NK-92 (cell line): Measurements from ENCODE around the gene ASPHD1.
"Not testable (repeated sequence)": the region's sequence is repeated elsewhere in the genome, so short reads cannot be mapped to it uniquely, and the experiment has no call there.

ENCODE experiments used
- DNase-seq: peaks from one replicate; lab custom pipeline; 2025; ENCODE audit not compliant: unreplicated experiment; lab: John Stamatoyannopoulos, UW

Gene ASPHD1, protein sequence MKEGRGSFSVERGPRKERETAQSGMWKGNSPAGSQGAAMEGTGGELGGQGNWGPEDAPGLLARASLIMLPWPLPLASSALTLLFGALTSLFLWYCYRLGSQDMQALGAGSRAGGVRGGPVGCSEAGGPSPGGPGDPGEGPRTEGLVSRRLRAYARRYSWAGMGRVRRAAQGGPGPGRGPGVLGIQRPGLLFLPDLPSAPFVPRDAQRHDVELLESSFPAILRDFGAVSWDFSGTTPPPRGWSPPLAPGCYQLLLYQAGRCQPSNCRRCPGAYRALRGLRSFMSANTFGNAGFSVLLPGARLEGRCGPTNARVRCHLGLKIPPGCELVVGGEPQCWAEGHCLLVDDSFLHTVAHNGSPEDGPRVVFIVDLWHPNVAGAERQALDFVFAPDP

DNA sequence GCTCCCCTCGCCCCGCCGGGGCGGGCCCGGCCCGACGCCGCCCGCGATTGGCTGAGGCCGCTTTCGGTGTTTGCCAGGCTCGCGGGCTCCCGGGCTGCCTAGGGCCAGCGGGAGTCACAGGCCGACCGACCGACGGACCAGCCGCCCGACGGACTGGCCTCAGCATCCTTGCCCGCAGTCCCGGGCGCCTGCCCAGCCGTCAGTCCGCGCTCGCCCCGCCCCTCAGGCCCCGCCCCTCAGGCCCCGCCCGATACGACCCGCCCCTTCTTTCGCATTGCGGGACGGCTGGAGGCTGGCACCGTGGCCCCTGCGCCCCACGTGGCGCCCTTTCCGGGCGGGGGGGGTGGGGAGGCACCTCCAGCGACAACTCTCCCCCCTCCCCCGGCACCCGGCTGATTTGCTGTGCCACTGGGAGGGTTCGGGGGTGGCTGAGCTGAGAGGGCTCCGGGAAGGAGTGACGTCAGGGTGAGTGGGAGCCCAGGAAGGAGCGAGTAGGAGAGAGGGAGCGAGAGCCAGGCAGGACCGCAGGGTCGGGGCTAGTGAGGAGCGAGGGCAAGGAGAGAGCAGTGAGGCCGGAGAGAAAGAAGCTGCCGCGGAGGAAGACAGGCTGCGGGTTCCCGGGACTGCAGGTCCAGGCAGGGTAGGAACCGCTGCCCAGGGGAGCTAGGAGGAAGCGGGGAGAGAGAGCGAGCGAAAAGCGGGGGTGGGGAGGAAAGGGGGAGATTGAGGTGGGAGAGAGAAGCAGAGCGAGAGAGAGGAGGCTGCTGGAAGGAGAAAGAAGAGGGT, at the start of gene ASPHD1:
ASPHD1 (plus strand) TSS at position 387 of the 786 bp plus-strand sequence. CDS start 484 bp downstream, outside the sequence.
- no peak for DNase-seq

DNA sequence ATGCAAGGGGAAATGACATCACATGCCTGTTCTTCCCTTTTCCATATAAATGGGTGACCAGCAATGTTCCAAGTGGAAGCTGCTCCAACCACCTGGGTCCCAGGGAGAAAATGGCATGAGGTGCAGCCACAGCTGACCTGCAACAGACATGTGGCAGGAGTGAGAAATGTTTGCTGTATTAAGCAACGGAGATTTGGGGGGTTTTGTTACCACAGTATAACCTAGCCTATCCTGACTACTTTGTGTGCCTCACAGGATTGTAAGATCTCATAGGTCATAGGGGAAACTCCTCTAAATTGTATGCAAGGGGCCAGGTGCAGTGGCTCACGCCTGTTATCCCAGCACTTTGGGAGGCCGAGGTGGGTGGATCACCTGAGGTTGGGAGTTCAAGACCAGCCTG, 49.3 kb upstream of the ASPHD1 start:
- DNase-seq, result no peak

DNA sequence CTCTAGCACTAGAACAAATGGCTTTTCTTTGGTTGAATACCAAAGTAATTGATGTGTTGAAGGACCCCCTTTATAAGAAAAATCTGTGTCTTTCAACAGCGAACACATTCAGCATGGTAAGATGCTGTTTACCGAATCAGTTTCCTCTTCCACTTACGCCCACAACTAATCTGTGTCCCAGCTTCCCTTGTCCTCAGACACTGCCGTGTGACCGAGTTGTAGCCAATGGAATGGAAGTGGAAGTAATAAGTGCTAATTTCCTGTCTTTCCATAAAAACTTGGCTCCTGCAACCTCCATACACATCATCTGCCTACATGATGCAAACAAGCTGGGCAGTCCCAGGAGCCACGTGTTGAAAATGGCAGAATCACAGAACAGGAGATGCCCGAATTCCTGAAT, 47.6 kb upstream of the ASPHD1 start:
- DNase-seq, result no peak

DNA sequence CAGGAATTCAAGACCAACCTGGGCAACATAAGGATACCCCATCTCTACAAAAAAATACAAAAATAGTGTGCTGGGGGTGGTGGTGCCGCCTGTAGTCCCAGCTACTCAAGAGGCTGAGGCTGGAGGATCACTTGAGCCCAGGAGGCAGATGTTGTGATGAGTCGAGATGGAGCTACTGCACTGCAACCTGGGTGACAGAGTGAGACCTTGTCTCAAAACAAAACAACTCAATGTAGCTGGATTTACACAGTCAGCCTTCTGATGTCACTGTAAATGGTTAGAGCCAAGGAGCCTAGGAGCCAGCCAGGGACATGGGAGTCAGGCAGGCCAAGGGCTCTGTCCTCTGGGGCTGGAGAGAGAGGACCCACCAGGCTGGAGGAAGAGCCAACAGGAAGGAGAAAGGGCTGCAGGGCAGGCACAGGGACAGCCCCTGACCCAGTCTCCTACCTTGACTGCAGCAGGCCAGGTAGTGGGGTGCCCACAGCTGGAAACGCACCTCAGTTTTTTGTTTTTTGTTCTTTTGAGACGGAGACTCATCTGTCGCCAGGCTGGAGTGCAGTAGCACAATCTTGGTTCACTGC, 45.7 kb upstream of the ASPHD1 start:
- no peak for DNase-seq

DNA sequence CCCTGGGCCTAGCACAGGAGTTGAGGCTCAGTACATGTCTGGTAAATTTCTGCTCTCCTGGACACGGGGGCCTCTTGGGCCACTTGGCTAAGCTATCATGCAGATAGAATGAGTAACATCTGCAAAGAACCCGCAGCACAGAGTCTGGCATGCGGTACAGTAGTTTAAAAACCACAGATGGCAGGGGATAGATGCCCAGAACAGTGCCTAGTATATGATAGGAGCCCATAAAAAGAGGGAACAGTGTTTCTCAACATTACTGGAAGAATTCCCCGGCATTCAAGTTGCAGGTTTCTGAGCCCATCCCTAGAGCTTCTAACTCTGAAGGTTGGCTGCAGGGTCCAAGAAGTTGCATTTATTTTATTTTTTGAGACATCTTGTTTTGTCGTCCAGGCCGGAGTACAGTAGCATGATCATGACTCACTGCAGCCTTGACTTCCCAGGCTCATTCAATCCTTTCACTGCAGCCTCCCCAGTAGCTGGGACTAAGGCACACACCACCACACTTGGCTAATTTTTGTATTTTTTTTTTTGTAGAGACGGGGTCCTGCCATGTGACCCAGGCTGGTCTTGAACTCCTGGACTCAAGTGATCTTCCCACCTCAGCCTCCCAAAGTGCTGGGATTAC, 43.0 kb upstream of the ASPHD1 start:
- no peak for DNase-seq

DNA sequence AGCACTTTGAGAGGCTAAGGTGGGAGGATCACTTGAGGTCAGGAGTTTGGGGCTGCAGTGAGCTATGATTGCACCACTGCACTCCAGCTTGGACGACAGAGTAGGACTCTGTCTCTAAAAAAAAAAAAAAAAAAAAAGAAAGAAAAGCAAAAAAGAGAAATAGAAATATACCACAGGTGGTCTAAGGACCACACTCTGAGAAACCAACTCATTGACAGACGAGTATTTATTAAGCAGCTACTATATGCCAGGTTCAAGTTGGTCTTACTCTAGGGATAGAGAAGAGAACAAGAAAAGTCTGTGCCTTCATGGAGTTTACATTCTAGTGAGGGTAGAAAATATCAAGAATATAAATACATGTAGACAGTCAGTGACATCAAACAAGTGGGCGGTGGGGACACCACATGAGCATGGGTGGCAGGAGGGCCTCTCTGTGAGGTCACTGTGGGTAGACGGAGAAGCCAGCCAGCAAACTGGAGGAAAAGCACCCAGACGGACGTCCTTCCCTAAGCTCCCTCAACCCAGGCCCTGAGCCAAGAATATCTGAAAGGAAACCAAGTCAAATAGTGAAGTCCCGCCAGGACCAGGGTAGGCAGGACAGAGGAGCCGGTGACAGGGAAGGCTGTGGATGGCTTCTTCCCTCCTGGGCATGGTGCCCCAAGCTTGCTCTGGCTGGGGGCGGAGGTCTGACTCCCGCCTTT, 42.0 kb upstream of the ASPHD1 start:
- DNase-seq, result no peak

DNA sequence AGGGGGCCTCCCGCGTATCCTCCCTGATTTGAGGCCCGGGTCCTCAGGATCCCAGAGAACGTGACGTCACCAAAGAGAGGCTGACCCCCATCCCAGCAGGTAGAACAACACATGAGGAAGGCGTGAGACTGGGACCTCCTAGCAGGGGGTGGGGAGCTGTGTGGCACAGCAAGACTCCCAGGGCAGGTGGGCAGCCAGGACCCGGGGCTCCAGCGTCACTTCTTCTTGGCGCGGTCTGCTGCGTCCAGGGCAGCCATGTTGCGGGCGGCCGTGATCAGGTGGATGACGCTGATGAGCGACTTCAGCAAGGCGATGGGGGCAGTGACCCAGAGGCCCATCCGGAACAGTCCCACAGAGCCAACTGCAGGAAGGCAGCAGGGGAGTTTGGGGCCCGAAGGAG, 41.3 kb upstream of the ASPHD1 start:
- DNase-seq, result no peak

DNA sequence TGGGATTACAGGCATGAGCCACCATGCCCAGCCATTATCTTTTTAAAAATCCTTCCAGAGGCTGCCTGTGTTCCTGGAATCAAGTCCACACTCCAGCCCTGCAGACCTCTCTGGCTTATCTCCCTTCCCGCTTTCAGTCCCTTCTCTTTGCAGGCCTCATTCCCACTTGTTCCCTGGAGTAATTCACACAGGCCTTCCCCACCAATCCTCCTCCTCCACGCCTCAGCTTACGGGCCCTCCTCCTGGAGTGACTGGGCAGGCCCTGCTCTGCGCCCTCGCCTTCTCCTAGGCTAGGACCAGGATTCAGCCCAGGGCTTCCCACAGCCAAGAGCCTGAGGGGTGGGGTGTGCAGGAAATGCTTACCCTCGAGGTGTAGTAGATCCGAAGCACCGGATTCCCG, 40.1 kb upstream of the ASPHD1 start:
- no peak for DNase-seq

DNA sequence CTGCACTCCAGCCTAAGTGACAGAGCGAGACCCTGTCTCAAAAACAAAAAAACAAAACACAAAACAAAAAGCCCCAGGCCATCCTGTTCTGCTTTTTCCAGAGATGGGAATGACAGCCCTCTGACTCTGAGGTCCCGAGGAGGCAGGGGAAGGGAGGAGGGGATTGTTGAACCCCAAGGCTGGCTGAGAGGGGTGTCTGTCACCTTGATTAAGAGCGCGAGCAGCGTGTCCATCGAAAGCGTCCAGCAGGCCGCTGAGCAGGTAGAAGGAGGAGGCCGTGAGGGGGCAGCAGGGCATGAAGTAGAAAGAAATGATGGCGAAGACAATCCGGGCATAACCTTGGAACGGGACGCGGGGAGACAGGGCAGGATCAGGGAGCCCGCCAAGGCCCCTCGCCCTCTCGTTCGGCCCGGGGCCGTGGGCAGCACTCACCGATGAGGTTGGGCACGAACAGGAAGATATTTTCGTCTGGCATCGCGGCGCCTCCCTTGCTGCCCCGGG, 37.9 kb upstream of the ASPHD1 start:
- DNase-seq, result no peak

DNA sequence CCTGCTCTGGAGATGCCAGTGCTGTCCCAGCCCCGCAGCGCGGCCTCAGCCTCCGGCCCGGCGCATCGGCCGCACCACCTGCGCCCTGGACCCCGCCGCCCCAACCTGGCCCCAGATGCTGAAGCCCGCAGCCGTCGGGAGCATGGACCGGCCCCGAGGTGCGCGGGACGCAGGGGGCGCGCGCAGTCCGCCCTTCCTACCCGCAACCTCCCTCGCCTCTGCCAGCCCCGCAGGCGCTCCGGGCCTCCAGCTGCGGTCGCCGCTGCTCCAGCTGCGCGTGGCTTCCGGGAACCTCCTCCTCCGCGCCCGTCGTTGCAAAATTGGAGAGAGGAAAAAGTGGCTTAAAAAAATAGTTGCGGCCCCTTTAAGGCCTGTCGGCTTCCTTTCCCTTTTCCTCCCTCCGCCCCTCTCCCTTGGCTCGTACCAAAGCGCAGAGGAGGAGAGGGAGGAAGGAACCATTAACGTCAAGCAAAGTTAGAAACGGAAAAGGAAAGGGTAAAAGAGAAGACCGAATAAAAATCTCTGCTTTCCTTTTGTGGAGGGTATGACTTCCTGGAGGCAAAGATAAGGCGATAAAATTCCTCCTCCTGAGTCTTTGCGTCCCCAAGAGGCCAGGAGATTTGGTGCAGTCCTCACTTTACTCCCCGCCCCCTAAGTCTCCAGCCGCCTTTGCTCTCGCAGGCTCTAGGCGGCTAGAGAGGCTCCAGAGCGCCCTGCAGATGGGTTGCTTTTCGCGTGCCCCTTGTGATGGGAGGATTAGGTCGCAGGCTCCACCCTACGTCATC, 37.2 kb upstream of the ASPHD1 start, which contains the start of gene CDIPT:
CDIPT (minus strand) TSS at position 343 of the 785 bp plus-strand sequence. CDS start 369 bp downstream, outside the sequence.
- peak; percentile 64 for DNase-seq

DNA sequence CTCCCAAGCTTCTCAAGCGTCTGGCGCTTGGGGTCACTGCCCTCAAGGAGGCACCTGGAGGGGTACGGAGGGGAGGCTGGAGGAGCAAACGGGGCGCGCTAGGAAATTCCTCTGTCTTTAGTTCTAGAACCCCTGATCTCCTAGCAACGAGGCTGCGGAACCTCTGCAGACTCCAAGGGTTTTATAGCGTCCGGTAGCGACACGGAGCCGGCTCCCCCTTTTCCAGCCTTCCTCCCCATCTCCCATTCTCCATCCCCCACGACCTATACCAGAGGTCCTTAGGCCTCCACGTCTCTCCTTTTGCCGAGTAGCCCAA, 36.7 kb upstream of the ASPHD1 start:
- DNase-seq, result no peak

DNA sequence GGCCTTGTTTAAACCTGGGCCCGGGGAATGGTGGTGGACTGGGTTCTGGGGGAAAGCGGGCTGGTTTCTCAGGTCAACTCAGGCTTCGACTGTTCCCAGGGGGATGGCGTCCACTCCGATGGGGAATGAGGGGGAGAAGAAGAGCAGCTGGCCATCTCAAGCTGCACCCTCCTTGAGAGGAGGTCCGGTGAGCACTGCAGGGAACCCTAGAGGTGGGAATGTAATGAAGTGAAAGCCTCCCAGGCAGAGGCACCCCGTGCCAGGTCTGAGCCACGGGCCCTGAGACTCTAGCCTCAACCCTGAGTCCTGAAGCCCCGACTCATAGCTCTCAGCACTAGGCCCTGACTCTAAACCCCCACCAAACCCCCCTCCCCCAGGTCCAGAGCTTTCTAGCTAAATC, 36.1 kb upstream of the ASPHD1 start:
- no peak for DNase-seq

DNA sequence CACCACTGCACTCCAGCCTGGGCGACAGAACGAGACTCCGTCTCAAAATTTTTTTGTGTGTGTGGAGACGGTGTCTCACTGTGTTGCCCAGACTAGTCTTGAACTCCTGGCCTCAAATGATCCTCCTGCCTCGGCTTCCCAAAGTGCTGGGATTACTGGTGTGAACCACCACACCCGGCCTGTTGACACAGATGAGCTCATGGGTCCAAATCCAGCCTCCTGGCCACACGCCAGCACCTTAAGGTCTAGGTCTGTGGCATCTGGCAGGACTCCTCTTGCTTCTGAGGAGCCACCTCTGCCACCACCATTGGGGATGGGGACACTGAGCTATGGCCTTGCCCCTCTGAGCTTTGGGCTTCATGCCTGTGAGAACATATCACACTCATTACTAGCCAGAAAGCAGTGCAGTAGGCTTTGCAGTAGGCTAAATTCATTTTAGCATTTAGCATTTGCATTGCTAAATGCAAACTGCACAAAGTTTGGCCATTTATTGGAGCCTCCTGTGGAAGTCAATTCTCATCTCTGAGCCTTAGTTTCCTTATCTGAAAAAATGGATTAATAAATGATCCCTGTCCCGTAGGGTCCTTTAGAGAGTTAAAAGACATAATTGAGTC, 31.8 kb upstream of the ASPHD1 start:
- DNase-seq, result no peak

DNA sequence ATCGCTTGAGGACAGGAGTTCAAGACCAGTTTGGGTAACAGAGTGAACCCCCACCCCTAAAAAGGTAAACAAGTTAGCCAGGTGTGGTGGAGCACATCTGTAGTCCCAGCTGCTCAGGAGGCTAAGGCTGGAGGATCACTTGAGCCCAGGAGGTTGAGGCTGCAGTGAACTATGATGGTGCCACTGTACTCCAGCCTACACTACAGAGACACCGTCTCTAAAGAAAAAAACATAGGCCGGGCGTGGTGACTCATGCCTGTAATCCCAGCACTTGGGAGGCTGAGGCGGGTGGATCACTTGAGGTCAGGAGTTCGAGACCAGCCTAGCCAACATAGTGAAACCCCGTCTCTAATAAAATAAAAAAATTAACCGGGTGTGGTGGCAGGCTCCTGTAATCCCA, 31.2 kb upstream of the ASPHD1 start:
- DNase-seq, result not testable (repeated sequence)

DNA sequence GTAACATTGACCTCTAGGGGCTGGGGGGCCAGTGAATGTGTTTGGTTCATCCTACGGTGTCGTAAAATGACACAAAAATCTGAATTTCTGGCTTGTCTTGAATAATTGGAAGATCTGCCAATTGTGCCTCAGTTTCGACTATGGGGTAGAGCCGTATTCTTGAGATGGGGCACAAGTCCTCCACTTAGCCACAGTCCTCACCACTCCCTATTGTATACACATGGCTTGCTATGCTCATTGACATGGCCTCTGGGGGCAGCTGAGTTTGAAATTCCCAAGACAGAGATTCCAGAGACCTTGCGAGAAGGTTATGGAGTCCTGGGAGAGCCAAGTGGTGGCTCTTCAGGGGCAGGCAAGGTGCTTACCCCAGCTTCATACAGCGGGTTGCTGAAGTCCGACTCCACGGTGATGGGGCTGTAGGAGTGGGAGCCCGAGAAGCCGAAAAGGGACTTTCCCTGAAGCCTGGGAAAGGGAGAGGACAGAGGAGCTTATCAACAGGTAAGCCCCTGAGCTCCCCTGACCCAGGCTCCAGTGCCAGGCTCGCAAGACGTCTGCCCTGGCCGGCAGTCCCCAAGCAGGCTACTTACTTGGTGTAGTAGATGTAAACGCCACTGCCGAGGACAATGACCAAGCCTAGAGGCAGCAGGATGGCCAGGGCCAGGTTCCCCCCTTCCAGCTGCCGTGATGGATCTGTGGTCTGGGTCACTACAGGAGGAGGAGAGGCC, 28.3 kb upstream of the ASPHD1 start:
- no peak for DNase-seq

DNA sequence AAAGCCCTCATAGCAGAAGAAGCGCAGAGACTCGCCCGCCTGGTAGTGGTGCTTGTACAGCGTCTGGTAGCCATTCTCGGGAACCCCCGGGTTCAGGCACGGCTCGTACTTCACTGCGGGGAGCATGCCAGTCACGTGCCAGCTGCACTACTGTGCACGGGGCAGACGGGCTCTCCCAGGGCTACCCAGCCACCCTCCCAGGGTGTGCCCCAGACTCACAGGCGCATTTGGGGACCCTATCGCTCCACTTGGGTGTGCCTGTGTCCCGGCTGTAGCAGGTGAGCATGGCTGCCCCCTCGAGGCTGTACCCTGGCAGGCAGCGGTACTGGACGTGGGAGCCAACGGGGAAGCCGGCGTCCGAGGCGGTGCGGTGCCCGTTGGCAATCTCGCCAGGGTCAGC, 27.0 kb upstream of the ASPHD1 start:
- DNase-seq, result no peak

DNA sequence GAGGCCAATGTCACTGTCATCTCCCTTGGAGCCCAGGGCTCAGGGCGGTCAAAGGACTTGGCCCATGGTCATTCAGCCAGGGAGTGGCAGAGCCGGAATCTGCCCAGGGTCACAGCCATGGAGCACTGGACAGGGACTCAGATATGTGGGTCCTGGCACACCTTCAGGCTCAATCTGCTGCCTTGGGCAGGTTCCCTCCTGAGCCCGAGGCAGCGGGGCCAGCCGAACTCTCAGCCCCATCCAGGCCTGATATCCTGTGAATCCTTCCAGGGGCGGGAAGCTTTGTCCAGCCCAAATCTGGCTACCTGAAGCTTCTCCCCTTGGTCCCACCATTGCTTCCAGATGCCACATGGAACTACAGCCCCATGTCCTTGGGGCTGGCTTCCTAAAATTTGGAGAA, 25.1 kb upstream of the ASPHD1 start:
- DNase-seq, result no peak

DNA sequence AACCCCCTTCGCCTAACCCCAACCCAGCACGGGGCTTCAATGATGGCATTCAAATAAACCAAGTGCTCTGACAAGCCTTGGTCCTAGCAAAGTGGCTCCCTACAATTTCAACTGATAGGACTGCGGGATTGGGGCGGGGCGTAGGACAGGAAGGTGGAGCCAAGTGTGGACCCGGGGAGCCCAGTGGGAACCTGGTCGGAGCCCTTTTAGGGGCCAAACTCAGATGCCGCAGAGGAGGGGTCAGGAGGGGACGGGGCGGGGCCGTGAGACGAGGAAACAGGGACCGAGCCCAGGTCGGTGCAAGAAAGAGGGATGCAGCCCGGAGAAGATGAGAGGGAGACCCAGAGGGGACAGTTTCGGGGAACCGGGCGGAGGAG, 24.1 kb upstream of the ASPHD1 start:
- no peak for DNase-seq
